Umbilical cord (tissue), 2 donors: Measurements from ENCODE around the gene DCP2. TPM values are rescaled to one million over a fixed set of nuclear protein-coding genes. Genes with fewer than 3 reads are reported as not detected.

Source experiments
- DNase-seq: peaks from one replicate; pipeline ENCODE4 v3.0.0-alpha.2; 2015; ENCODE audit warnings: low spot score
- total RNA-seq: library from RNA; depleted of rRNA; stranded (reverse); fragments of >200 nt; gene quantifications from one replicate; pipeline ENCODE4 v1.2.3, GENCODE V29; 2014; ENCODE audit warnings: low replicate concordance; ENCODE audit not compliant: insufficient read depth

Gene DCP2
- total RNA-seq, 1 donor from 2014 or later: 96.8 TPM

DNA sequence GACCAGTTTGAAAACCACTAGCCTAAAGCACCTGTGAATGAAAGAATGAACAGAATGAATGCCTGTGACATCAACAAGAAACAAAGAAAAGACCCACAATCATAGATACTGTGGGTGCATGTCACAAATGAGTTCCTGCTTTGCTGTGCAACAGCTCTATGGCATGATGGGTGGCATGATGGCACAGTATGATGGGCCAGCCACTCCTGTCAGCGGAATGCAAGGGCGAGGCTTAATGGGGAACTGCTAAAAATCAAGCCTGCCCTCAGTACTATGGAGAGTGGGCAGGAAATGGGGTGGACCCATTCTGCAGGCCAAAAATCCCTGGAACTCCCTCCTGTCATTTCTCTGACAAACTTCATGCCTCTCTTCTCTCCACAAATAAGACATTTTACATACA, 89.0 kb downstream of the DCP2 start:
- DNase-seq: no peak

DNA sequence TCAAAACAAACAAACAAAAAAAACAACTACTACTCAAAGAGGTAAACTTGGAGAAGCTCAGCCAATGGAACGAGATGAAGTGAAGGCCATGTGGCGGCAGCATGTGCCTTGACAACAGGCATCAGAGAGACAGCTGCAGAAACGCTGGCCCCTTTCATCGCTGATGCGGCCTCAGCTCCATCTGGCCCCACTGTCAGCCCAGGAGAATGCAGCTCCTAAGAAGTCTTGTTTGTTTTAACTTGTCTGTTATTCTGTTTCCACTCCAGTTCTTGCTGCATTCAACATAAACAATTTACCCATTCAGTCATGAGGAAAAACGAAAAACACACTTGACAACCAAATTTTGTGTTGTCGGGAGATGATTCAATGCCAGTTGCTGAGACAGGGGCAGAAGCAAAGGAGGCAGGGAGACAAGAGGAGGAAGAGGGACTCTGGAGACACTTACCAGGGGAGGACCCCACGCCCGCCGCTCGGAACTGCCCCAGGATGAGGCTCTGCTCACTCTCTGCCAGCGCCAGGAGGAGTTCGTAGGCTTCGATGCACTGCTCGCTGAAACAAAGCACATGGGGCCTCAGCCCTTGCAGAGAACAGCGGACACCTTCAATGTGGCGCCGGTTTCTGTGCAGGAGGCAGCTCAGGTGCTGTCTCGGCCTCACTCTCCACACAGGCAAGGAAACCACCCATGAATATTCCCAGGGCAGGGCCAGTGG, 91.2 kb downstream of the DCP2 start:
- no peak for DNase-seq

DNA sequence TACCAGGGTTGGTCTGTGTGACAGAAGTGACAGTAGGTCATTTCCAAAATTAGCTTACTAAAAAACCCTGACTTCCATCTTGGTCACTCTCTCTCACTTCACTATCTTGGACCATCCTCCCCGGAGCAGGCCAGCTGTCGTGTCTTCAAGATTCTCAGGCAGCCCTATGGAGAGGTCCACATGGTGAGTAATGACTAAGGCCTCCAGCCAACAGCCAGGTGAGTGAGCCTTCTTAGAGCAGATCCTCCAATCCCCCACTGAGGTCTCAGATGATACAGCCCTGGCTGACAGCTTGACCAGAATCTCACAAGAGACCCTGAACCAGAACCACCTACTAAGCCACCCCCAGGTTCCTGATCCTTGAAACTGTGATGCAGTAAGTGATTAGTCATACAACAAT, 92.0 kb downstream of the DCP2 start:
- no peak for DNase-seq

Other genes starting within 250 kb of the DCP2 start
- gene APC, start 238.9 kb upstream of the DCP2 start, total RNA-seq: 41.9 TPM
- 47.7 TPM for gene SRP19, start 115.5 kb upstream of the DCP2 start, total RNA-seq
- gene REEP5, start 54.6 kb upstream of the DCP2 start, total RNA-seq: 28.4 TPM